Fibroblast of pulmonary artery (primary cell): Measurements from ENCODE around the gene MYL12B.
A peak's percentile ranks its signal among the peaks of the same experiment; 100 is the strongest.

Source experiments
- DNase-seq: peaks from one replicate; pipeline ENCODE4 v3.0.0-alpha.2; 2010; ENCODE audit warnings: low read depth
- H3K4me3 ChIP-seq: replicated peaks from 2 replicates; pipeline ENCODE4 v1.5.1; 2011; ENCODE audit warnings: low read depth, mild to moderate bottlenecking, control low read depth, low read length, moderate library complexity
- CTCF ChIP-seq: IDR thresholded peaks from 2 replicates; pipeline ENCODE4 v1.5.1; 2011; ENCODE audit warnings: mild to moderate bottlenecking, control low read depth, low read length, inconsistent platforms; ENCODE audit errors: missing control alignments

Gene MYL12B

GRCh38 chr18:3283253-3283863, 21.4 kb downstream of the MYL12B start:
- DNase-seq: no peak
- no peak overlapping the region for H3K4me3 ChIP-seq
- TF ChIP-seq CTCF: no peak

GRCh38 chr18:3283908-3284307, 22.0 kb downstream of the MYL12B start:
- no peak for TF ChIP-seq CTCF
- no peak for DNase-seq
- no peak overlapping the region for H3K4me3 ChIP-seq

- H3K4me3 ChIP-seq: no peak overlapping the region
- DNase-seq: no peak
- no peak for TF ChIP-seq CTCF
Measured at GRCh38 chr18:3284501-3284900, 22.6 kb downstream of the MYL12B start.

- no peak overlapping the region for H3K4me3 ChIP-seq
Measured at GRCh38 chr18:3286159-3286558, 24.2 kb downstream of the MYL12B start.

GRCh38 chr18:3293196-3293951, 31.4 kb downstream of the MYL12B start:
- TF ChIP-seq CTCF: no peak
- DNase-seq: no peak
- no peak overlapping the region for H3K4me3 ChIP-seq

More at GRCh38 chr18:3286159-3286558, 24.2 kb downstream of the MYL12B start:
- no peak for TF ChIP-seq CTCF
- no peak for DNase-seq

- DNase-seq: peak; percentile 33
- no peak for TF ChIP-seq CTCF
- H3K4me3 ChIP-seq: no peak overlapping the region
Measured at GRCh38 chr18:3294435-3295080, 32.6 kb downstream of the MYL12B start.
